HG03039 (cell line): ENCODE results near the gene POLE3.
"Not testable (repeated sequence)": the region's sequence is repeated elsewhere in the genome, so short reads cannot be mapped to it uniquely, and the experiment has no call there.

Source experiments
- ATAC-seq: cut with Tn5 transposase; IDR thresholded peaks from one replicate; pipeline ENCODE4 v1.9.1; 2021; ENCODE audit warnings: mild to moderate bottlenecking, moderate library complexity; ENCODE audit not compliant: unreplicated experiment

POLE3 gene

DNA sequence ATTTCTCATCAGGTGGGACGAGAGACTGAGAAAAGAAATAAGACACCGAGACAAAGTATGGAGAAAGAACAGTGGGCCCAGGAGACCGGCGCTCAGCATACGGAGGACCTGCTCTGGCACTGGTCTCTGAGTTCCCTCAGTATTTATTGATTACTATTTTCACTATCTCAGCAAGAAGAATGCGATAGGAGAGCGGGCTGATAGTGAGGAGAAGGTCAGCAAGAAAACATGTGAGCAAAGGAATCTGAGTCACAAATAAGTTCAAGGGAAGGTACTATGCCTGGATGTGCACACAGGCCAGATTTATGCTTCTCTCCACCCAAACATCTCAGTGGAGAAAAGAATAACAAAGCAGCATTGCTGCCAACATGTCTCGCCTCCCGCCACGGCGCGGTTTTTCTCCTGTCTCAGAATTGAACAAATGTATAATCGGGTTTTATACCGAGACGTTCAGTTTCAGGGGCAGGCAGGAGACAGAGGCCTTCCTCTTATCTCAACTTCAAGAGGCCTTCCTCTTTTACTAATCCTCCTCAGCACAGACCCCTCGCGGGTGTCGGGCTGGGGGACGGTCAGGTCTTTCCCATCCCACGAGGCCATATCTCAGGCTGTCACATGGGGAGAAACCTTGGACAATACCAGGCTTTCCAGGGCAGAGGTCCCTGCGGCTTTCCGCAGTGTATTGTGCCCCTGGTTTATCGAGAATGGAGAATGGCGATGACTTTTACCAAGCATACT, 31.2 kb downstream of the POLE3 start:
- ATAC-seq, result not testable (repeated sequence)

DNA sequence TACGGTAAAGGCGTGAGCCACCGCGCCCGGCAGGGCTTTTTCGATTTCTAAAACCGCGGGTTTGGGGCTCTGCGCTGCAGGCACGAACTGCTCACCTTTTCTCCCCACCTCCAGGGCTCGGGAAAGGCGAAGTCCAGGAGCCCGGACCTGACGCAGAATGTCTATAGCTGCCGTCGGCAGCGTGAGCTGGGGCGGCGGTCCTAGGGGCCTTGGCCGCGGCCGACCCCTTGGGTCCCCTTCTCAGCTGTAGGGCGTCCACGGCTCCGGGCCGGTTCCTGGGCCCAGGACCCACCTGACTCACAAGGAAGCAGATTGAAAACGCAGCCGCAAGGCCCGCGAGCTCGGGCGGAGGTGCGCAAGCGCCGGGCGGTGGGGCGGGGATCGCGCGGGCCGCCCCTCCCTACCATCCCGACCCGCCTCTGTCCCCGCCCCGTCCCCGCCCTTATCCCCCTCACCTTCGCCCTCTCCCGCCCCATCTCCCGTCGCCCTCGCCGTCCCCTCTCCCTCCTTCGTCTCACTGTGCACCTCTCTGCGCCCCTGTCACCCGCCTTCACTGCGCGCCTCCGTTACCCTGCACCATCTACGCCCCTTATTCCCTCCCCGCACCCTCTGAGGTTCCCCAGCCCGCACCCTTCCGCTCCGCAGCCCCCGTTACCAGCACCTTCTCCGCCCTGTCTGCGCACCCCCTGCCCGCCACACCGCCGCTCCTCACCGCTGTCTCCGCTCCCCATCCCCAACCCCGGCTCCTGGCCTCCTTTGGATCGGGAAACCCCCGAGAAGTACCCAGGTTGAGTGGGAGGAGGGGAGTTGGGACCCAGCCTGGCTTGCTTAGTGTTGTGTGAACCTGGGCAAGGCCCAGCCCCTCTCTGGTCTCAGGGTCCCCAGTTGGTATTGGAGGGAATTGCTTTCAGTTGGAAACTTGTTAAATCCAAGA, 33.6 kb downstream of the POLE3 start, which contains the start of gene HDHD3:
TSS of gene HDHD3 (minus strand) at position 353 of the 934 bp plus-strand sequence. CDS start 2,632 bp downstream, outside the sequence.
- peak; percentile 71 for ATAC-seq

DNA sequence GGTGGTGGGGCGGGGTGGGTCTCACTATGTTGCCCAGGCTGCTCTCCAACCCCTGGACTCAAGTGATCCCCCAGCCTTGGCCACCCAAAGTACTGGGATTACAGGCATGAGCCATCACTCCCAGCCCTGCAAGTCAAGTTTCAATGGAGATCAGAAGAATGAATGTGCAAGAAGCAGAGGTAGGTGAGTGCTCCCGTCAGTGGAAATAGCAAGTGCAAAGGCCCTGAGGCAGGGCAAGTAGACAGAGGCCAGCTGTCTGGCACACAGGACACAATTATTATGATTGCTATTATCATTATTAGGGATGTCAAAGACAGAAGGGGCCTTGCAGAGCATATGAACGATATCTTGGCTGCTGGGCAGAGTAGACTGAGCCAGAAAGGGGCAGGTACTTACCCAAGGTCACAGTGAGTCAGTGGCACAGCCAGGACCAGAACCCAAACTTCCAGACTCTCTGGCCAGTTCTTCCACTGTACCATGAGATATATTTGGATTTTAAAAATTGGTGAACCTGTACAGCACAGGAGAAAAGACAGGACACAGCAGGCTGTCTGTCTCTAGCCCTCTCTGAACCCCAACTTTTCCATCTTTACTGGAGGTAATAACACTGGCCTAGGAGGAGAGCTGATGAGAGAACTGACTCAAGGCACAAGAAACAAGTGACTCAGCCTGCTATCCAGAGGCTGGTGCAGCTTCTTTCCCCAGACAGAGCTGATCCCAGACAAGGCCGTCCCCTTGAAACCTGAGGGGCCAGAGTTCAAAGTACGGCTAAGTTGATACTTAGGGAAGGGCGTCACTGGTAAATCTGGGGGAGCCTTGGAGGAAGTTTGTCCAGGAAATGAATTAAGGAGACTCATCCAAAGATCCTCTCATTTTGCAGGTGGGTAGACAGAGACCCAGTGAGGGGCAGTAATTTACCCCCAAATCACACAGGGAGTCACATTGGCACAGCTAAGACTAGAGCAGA, 35.1 kb downstream of the POLE3 start:
- no peak for ATAC-seq

DNA sequence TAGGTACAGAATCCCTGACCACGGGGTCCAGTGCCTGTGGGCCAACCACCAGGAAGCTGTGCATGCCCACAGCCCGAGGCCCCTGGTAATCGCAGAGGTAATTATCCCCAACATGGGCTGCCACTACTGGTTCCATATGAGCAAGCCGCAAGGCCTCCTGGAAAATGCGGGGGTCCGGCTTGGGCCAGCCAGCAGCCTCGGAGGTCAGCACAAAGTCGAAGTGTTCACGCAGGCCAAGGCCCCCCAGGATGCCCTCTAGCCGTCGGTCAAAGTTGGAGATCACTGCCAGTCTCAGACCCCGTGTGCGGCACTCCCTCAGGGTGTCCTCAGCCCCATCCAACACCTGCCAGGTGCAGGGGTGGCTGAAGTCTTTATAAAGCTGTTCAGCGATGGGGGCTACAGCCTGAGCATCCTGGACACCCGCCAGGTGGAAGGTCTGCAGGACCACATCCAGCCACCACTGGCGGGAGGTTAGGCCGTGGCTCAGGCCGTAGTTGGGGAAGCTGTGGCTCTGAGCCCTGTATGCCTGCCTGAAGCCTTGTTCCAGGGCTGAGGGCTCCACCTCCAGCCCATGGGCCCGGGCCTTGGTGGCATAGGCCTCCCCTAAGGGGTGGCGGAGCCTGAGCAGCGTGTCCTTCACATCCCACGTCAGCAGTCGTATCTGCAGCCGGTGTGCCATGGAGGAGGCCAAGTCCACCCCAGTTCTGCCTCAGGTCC, 36.6 kb downstream of the POLE3 start:
- no peak for ATAC-seq

DNA sequence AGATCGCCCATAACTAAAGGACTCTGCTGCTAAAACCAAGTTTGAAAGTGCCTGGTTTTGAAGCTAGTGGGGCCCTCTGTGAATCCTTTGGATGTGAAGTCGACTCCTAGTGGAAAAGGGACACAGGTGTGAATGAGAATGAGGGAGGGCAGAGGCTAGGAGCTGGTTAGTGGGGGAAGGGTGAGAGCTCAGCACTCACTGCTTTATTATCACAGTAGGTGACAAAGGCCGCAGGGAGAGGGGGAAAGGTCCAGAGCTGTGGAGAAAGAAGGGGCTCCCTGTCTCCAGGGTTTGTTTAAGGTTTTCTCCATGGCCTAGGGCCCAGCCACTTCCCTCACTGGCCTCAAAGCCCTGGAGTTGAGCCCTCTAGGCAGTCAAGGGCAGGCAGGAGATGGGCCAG, 37.2 kb downstream of the POLE3 start:
- no peak for ATAC-seq

DNA sequence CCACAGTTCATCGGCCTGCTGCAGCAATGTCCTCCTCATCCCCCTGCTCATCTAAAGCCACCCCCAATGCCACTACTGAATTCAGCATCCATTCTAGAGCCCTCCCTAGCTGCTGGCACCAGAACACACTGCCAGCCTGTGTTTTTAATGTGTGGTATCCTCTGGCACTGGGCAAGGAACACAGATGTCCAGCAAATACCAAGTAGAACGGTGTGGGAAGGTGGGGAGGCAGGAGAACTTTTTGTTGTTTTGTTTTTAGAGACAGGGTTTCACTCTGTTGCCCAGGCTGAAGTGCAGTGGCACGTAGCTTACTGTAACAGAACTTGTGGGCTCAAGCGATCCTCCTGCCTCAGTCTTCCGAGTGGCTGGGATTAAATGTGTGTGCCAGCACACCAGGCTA, 38.4 kb downstream of the POLE3 start:
- ATAC-seq, result no peak

DNA sequence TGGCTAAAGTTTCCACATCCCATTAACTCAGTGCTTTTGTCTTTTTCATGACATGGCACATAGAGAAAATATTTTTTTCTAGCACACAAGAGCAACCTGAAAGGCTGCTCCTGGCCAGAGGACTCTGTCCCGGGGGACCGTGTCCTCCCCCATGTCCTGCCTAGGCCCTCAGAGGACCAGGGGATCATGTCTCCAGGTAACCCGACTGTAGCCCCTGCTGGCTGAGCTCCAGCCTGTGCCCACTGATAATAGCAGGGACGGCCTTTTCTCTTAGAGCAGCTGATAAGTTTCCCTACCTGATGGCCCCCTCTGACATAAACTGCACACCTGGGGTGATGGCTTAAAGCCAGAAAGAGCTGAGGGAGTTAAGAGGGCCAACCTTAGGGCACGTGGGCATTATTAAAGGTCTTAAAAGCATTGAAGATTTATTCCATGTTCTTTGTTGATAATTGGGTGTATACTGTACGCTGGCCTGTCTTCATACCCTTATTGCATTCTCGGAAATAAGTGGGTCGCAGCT, 39.6 kb downstream of the POLE3 start:
- no peak for ATAC-seq

DNA sequence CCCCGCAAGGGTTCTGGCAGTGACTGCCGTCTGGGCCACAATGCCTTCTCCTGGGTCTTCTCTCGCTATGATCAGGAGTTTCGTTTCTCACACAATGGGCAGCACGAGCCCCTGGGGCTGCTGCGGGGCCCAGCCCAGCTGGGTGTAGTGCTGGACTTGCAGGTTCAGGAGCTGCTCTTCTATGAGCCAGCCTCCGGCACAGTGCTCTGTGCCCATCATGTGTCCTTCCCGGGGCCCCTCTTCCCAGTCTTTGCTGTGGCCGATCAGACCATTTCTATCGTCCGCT, 40.7 kb downstream of the POLE3 start:
- no peak for ATAC-seq

DNA sequence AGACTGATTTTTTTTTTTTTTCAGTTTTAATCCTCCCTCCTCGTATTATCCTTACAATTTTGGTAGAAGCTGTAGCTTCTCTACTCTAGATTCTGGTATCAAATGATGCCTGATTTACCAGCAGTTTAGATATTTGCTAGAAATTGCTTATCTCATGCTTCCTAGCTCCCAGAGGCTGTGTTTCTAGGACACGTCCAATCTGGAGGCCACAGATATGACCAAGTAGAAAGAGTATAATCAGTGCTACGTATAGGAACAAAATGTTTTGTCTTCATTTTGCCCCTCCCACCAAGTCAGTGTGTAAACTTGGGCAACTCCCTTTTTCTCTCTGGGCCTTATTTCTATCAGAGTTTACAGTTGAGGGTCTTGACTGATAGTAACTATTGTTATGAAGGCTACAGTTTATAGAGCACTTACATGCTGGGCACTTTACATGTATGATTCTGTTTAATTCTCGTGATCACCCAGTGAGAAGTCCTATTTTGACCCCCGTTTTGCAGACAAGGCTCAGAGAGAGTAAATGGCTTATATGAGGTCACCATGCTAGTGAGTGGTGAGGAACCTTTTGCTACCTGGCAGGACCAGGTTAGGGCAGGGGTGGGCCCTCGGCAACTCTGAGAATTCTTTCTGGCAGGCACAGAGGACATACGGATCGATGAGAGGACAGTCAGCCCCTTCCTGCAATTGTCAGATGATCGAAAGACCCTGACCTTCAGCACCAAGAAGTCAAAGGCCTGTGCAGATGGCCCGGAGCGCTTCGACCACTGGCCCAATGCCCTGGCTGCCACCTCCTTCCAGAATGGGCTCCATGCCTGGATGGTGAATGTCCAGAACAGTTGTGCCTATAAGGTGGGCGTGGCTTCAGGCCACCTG, 41.3 kb downstream of the POLE3 start:
- ATAC-seq, result no peak

DNA sequence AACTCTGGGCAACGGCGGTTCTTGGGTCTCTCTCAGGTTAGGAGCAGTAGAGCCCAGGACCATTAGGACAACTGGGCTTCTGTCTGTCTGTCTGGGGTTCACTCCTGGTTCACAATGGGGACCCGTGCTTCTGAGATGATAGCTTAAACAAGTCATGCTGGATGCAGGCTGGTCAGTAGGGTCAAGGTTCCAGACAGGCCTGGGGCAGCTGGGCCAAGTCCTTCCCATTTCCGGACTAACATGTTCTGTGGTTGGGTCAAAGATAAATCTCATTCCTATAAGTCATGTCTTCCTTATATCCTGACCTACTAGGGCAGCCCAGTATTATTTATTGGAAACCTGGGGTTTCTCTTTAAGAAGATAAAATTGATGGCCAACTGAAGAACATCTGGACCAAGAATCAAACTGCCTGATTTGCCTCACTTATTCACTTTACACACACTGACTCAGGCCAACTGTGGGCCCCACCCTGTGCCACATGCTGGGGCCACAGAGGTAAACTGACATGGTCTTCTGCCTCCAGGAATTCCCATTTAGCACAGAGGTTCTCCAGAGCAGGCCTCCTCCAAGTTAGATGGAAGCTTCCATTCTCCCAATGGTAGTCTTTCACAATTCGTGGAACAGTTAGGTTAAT, 42.0 kb downstream of the POLE3 start:
- ATAC-seq, result no peak

DNA sequence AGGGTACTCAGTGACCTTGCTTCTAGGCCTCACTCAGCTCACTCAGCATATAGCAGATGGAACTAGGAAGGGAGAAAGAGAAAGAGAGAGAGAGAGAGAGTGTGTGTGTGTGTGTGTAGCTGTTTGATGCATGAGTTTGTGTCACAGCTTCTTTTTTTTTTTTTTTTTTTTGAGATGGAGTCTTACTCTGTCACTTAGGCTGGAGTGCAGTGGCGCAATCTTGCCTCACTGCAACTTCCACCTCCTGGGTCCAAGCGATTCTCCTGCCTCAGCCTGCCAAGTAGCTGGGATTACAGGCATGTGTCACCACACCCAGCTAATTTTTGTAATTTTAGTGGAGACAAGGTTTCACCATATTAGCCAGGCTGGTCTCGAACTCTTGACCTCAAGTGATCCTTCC, 44.8 kb downstream of the POLE3 start:
- not testable (repeated sequence) for ATAC-seq

DNA sequence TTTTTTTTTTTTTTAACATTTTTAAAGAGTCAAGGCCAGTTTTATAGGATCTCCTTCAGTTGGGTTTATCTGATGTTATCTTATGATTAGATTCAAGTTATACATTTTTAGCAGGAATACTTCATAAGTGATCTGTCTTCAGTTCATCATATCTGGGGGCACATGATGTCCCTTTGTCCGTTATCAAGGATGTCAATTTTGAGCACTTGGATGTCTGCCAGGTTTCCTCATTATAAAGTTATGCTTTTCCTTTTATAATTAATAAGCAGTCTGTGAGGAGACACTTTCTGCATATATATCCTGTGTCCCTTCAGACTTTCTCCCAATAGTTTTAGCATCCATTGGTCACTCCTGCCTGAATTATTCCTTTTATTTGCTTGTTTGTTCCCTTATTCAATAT, 45.5 kb downstream of the POLE3 start:
- no peak for ATAC-seq

DNA sequence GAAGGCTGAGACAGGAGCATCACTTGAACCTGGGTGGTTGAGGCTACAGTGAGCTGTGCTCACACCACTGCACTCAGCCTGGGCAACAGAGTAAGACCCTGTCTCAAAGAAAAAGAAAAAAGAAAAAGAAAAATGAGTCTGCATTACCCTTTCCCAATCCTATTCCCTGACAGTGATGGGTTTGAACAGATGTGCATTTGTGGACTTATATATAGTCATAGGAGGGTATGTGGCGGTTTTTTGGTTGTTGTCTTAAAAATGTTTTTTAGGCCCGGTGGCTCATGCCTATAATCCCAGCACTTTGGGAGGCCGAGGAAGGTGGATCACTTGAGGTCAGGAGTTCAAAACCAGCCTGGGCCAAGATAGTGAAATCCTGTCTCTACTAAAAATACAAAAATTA, 47.1 kb downstream of the POLE3 start:
- no peak for ATAC-seq

DNA sequence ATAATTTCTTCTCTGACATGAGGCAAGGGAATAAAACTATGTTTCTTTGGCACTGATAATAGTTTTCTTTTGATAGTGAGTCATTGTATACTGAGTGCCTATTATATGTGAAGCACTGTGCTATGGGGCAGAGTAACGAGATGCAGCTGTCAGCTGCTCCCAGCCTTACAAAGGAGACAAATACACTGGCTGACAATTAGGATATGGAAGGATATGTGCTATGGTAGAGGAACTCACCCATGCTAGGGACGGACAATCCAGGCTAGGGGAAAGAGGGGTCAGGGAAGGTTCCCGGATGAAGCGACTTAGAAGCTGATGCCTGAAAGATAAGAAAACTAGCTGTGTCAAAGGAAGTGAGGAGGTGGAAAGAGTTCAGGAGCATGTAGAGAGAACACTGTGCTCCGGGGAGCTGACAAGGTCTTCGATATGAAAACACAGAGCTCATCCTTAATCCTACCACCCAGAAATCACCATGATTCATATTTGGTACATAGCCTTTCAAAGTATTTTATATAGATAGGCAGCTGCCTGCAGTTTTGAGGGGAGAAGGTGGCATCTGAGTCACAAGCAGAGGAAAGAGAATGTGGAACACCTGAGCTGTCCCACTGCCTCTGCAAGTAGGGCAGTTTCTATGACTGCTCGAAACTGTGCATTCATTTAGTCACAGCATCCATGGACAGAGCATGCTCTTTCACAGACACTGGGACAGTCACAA, 49.0 kb downstream of the POLE3 start:
- ATAC-seq, result no peak

DNA sequence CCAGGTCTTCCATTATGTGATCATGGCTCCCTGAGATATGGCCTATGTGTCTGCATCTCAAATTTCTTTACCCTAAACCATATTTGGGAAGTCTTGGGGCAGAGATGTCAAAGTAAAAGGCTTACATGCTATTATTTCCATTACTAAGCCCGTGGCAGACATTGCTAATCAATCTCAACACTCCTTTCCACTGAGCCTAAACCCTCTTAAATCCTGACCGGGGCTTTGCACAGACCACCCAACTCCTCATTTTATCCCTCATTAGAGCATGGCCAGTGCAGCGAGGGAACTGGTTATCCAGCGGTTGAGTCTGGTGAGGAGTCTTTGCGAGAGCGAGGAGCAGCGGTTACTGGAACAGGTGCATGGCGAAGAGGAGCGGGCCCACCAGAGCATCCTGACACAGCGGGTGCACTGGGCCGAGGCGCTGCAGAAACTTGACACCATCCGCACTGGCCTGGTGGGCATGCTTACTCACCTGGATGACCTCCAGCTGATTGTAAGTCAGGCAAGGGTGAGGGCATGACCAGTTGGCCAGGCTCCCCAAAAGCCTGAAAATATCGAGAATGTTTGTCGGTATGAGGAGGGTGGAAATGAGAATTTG, 50.1 kb downstream of the POLE3 start:
- no peak for ATAC-seq

DNA sequence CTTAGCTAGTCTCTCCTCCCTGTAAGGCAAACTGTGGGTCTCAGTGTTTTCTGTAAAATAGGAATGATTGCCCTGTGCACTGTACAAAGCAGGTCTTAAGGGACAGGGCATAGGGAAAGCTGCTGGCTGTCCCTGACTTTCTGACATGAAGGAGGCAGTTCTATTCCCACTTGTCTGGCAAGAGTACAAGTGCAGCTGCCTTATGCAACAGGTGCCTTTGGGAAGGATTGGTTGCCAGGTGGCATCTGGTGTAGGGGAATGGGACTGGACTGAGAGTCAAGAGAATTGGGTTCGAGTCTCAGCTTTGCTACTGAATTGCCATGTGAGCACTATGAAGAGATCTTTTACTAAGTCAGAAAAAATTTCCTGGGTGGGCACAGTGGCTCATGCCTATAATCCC, 51.1 kb downstream of the POLE3 start:
- no peak for ATAC-seq
